OCI-LY3 (cell line): ENCODE results near the gene KCNG3.

ENCODE experiments used
- H2AFZ ChIP-seq: fragments of 200-600, 300-600 bp; shearing (Covaris generic); 2 replicates; pipeline ENCODE4 v1.6.0; 2014; ENCODE audit warnings: antibody characterized with exemption, low read depth, low read length
- H3K27ac ChIP-seq: fragments of 200-600, 300-600 bp; sonication (generic); 2 replicates; pipeline ENCODE4 v1.5.1; 2014; ENCODE audit warnings: mild to moderate bottlenecking, low read length, moderate library complexity, mixed read lengths
- H3K27me3 ChIP-seq: fragments of 200-600, 300-600 bp; sonication (generic); 2 replicates; pipeline ENCODE4 v1.6.1; 2014; ENCODE audit warnings: low read depth, low read length, mixed read lengths
- H3K36me3 ChIP-seq: fragments of 200-600, 300-600 bp; sonication (generic); replicated peaks from 2 replicates; pipeline ENCODE3; 2014; ENCODE audit warnings: low read depth, low read length, mixed read lengths
- H3K4me1 ChIP-seq: fragments of 300-600, 200-600 bp; sonication (generic); 2 replicates; pipeline ENCODE4 v1.6.1; 2014; ENCODE audit warnings: low read length, mixed read lengths
- H3K4me2 ChIP-seq: fragments of 200-600, 300-600 bp; sonication (generic); 2 replicates; pipeline ENCODE4 v1.6.1; 2014; ENCODE audit warnings: low read length, mixed read lengths
- H3K4me3 ChIP-seq: fragments of 300-600, 200-600 bp; sonication (generic); 2 replicates; pipeline ENCODE4 v1.5.1; 2014; ENCODE audit warnings: antibody characterized with exemption, mild to moderate bottlenecking, low read length, moderate library complexity
- H3K79me2 ChIP-seq: fragments of 300-600, 200-600 bp; shearing (Covaris generic); 2 replicates; pipeline ENCODE4 v1.6.1; 2014; ENCODE audit warnings: mild to moderate bottlenecking, low read length, mixed read lengths
- H3K9ac ChIP-seq: fragments of 300-600, 200-600 bp; shearing (Covaris generic); 2 replicates; pipeline ENCODE4 v1.6.0; 2014; ENCODE audit warnings: mild to moderate bottlenecking, low read length, moderate library complexity
- H3K9me3 ChIP-seq: fragments of 200-600, 300-600 bp; shearing (Covaris generic); 2 replicates; pipeline ENCODE4 v1.6.1; 2014; ENCODE audit warnings: low read length, mixed read lengths; ENCODE audit not compliant: insufficient read depth
- H4K20me1 ChIP-seq: fragments of 200-600, 300-600 bp; sonication (generic); 2 replicates; pipeline ENCODE4 v1.6.1; 2016; ENCODE audit warnings: low read length, mixed read lengths; ENCODE audit not compliant: insufficient read depth
- EZH2phosphoT487 ChIP-seq: fragments of 200-600 bp; shearing (Covaris generic); IDR thresholded peaks from 2 replicates; pipeline ENCODE4 v1.6.1; 2018; ENCODE audit warnings: antibody characterized with exemption, mixed run types, low read depth
- TF ChIP-seq, protein P1 (sequence below): fragments of 200-600, 300-600 bp; sonication (generic); IDR thresholded peaks from 2 replicates; pipeline ENCODE4 v1.5.1; 2014; ENCODE audit warnings: antibody characterized with exemption, low read length, low read depth

The KCNG3 gene

DNA sequence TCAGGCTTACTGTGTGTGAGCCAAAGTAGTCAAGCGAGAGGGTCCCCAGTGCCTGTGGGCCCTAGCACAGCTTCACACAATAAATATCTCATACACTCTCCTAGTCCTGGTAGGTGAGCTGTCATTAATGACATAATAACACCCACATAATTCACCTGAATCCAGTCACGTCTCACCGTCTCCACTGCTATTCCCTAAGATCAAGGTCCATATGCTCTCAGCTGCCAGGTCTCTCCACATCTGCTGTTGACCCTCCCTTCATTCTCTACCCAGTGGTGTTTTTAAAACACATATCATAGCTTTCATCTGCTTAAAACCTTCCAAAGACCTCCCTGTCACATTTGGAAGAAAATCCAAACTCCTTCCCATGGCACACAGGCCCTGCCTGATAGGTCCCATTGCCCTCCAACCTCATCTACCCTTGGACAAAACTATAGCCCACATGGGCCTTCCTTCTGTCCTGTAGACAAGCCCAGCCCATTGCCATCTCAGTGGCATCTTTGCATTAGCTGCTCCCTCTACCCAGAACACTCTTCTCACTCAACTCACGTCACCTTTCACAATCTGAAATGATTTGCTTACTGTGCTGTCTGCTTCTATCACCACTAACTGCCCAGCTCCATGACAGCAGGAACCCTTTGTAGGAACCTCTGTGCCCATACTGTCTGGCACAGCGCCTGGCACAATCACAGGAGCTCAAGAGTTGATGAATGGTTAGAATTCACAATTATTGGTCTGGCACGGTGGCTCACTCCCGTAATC, 7.5 kb downstream of the KCNG3 start:
- Histone ChIP-seq H3K4me3 (no peak overlapping the region), H2AFZ (no peak overlapping the region), H3K4me1 (no peaks in the 10 kb centered on the region), H3K9ac (no peak overlapping the region), H4K20me1 (no peaks in the 10 kb centered on the region), H3K27ac (no peak overlapping the region), H3K4me2 (no peak overlapping the region), H3K79me2 (no peaks in the 10 kb centered on the region), H3K36me3 (no peaks in the 10 kb centered on the region), H3K27me3 (no peaks in the 10 kb centered on the region), H3K9me3 (no peaks in the 10 kb centered on the region)
- TF ChIP-seq, protein P1, sequence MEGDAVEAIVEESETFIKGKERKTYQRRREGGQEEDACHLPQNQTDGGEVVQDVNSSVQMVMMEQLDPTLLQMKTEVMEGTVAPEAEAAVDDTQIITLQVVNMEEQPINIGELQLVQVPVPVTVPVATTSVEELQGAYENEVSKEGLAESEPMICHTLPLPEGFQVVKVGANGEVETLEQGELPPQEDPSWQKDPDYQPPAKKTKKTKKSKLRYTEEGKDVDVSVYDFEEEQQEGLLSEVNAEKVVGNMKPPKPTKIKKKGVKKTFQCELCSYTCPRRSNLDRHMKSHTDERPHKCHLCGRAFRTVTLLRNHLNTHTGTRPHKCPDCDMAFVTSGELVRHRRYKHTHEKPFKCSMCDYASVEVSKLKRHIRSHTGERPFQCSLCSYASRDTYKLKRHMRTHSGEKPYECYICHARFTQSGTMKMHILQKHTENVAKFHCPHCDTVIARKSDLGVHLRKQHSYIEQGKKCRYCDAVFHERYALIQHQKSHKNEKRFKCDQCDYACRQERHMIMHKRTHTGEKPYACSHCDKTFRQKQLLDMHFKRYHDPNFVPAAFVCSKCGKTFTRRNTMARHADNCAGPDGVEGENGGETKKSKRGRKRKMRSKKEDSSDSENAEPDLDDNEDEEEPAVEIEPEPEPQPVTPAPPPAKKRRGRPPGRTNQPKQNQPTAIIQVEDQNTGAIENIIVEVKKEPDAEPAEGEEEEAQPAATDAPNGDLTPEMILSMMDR = no peak
- no peak for TF ChIP-seq EZH2phosphoT487

DNA sequence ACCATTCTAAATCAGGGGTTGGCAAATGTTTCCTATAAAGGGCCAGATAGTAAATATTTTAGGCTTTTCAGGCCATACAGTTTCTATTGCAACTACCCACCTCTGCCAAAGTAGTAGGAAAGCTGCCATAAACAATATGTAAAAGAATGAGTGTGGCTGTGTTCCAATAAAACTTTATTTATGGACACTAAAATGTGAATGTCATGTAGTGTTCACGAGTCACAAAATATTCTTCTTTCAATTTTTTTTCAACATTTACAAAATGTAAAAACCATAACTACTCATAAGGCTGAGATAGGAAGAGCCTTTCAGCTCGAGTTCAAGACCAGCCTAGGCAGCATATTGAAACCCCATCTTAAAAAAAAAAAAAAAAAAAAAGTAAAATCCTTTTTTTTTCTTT, 13.4 kb downstream of the KCNG3 start:
- no peak overlapping the region for H3K9ac ChIP-seq
- H3K27ac ChIP-seq = no peak overlapping the region
- H2AFZ ChIP-seq = no peak overlapping the region
- no peaks in the 10 kb centered on the region for H3K27me3 ChIP-seq
- H3K4me3 ChIP-seq = no peak overlapping the region
- no peaks in the 10 kb centered on the region for H4K20me1 ChIP-seq
- no peak overlapping the region for H3K4me2 ChIP-seq
- no peaks in the 10 kb centered on the region for H3K9me3 ChIP-seq
- H3K36me3 ChIP-seq = no peaks in the 10 kb centered on the region
- H3K79me2 ChIP-seq = no peaks in the 10 kb centered on the region
- TF ChIP-seq EZH2phosphoT487 = no peak
- TF ChIP-seq, protein P1 = no peak
- no peaks in the 10 kb centered on the region for H3K4me1 ChIP-seq

DNA sequence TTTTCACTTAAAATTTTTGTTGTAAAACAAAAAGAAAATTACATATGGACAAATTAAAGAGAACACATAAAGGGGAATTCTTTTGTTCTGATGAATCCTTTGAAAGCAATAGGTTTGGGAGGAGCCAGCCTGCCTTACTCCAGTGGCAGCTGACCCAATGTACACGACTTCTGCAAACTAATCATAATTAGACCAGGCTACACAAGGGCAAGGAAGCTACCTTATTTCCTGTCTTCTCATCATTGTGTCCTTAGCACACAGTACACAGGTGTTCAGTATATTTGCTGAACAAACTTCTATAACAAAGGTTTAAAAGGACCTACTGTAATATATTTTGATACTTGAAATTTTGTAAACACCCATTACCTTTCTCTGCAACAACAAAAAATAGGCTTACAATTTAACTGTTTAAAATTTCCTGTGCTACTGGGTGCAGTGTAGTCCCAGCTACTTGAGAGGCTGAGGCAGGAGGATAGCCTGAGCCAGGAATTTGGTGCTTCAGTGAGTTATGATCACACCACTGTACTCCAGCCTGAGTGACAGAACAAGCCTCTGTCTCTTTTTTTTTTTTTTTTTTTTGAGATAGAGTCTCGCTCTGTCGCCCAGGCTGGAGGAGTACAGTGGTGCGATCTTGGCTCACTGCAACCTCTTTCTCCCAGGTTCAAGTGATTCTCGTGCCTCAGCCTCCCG, 18.9 kb downstream of the KCNG3 start:
- no peaks in the 10 kb centered on the region for H3K36me3 ChIP-seq
- H3K9ac ChIP-seq = no peak overlapping the region
- no peak overlapping the region for H3K4me2 ChIP-seq
- no peak overlapping the region for H3K4me3 ChIP-seq
- no peak overlapping the region for H2AFZ ChIP-seq
- H3K79me2 ChIP-seq = no peaks in the 10 kb centered on the region
- no peaks in the 10 kb centered on the region for H3K9me3 ChIP-seq
- H3K27me3 ChIP-seq = no peaks in the 10 kb centered on the region
- H3K4me1 ChIP-seq = no peaks in the 10 kb centered on the region
- H4K20me1 ChIP-seq = no peaks in the 10 kb centered on the region
- no peak overlapping the region for H3K27ac ChIP-seq
- TF ChIP-seq, protein P1 = no peak
- no peak for TF ChIP-seq EZH2phosphoT487

DNA sequence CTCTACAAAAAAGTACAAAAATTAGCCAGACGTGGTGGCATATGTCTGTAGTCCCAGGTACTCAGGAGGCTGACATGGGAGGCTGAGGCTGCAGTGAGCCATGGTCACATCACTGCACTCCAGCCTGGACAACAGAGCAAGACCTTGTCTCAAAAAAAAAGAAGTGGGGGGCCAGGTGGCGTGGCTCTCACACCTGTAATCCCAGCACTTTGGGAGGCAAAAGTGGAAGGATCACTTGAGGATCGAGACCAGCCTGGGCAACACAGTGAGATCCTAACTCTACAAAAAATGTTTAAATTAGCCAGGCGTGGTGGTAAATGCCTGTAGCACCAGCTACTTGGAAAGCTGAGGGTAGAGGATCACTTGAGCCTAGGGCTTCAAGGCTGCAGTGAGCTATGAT, 23.1 kb downstream of the KCNG3 start:
- H3K4me3 ChIP-seq = no peak overlapping the region
- no peaks in the 10 kb centered on the region for H3K79me2 ChIP-seq
- H3K27me3 ChIP-seq = no peaks in the 10 kb centered on the region
- no peaks in the 10 kb centered on the region for H3K9me3 ChIP-seq
- no peak overlapping the region for H3K9ac ChIP-seq
- no peak overlapping the region for H2AFZ ChIP-seq
- H3K4me2 ChIP-seq = no peak overlapping the region
- H3K4me1 ChIP-seq = no peaks in the 10 kb centered on the region
- no peak for TF ChIP-seq EZH2phosphoT487
- TF ChIP-seq, protein P1 = no peak
- no peaks in the 10 kb centered on the region for H4K20me1 ChIP-seq
- H3K36me3 ChIP-seq = no peaks in the 10 kb centered on the region
- H3K27ac ChIP-seq = no peak overlapping the region
